ENCODE results near the gene SMC1B.

Gene SMC1B

DNA sequence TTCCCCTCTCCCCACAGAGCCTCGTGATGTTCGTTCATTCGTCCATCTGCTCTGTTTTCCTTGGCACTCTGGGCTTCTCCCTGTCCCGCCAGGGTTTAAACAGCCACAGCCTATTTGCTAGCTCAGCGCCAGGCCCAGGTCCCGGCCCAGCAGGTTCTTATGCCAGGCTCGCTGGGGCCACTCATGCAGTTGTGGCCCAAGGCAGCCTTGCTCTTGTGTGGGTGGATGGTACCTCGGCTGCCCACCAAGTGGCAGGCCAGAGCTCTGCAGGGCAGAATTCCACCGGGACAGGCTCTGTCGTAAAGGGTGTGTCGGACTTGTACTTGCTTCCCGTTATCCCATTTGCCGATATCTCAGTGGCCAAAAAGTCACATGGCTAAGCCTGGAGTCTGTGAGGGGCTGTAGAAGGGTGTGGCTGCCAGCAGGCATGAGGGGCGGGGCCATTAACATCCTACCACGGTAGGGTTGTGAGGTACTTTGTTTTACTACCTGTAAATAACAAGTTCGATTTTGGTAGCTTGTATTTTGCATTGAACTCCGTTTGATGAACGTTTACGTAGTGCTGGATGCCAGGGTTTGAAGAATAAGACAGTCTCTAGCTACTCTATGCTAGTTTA lies 95.7 kb downstream of the SMC1B start:
- TF ChIP-seq, protein P1, sequence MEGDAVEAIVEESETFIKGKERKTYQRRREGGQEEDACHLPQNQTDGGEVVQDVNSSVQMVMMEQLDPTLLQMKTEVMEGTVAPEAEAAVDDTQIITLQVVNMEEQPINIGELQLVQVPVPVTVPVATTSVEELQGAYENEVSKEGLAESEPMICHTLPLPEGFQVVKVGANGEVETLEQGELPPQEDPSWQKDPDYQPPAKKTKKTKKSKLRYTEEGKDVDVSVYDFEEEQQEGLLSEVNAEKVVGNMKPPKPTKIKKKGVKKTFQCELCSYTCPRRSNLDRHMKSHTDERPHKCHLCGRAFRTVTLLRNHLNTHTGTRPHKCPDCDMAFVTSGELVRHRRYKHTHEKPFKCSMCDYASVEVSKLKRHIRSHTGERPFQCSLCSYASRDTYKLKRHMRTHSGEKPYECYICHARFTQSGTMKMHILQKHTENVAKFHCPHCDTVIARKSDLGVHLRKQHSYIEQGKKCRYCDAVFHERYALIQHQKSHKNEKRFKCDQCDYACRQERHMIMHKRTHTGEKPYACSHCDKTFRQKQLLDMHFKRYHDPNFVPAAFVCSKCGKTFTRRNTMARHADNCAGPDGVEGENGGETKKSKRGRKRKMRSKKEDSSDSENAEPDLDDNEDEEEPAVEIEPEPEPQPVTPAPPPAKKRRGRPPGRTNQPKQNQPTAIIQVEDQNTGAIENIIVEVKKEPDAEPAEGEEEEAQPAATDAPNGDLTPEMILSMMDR (IDR thresholded peaks at IDR 0.05; ENCODE audit: insufficient read depth, low read depth, low read length, missing control alignments) = no peak
- DNase-seq (ENCODE audit: low read depth) = no peak
- no peak overlapping the region; the same call in 1 of the 2 replicates for H3K4me3 ChIP-seq (ENCODE audit: low read depth, low read length)

DNA sequence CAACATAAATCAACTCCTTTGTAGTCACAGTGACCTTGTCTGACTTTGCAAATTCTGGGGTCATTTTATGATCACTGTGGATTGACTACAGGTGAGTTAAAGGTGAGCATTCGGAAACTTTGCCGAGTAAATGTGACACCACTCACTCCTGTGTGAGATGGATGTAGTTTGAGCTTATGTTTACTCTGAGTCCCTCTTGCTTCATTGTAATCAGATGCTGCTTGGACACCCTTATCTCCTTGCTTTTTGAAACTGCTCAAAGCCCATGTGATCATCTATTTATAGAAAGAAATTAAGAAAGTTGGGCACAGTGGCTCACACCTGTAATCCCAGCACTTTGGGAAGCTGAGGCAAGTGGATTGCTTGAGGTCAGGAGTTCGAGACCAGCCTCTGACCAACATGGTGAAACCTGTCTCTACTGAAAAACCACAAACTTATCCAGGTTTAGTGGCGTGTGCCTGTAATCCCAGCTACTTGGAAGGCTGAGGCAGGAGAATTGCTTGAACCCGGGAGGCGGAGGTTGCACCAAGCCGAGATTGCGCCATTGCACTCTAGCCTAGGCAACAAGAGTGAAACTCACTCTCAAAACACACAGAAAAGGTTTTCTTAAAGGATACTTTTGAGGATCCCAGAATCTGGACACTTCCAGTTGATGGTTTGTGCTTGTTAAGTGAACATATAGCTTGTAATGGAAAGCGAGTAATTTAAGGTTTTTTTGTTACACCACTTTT lies 96.4 kb downstream of the SMC1B start:
- TF ChIP-seq, protein P1 (IDR thresholded peaks at IDR 0.05; ENCODE audit: insufficient read depth, low read depth, low read length, missing control alignments) = no peak
- no peak overlapping the region for H3K4me3 ChIP-seq (ENCODE audit: low read depth, low read length)
- DNase-seq (ENCODE audit: low read depth) = no peak

DNA sequence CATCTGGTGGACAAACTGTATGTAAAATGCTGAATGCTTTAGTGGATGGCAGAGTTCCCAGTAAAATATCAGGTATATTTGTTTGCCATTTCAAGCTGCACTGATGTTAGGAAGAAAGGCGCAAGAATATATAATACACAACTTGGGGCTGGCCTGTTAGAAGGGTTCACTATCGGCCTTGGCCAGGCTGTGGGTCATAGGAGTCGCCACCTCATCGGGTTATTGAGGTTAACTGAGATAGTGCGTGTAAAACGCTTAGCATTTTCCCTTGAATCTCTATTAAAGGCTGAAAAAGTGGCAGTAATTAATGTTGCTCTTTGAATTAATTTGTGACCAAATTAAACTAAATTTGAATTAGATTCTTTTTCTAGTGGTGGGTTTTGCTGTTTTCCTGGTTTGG lies 98.6 kb downstream of the SMC1B start:
- DNase-seq (ENCODE audit: low read depth) = no peak
- H3K4me3 ChIP-seq (ENCODE audit: low read depth, low read length) = no peak overlapping the region
- TF ChIP-seq, protein P1 (IDR thresholded peaks at IDR 0.05; ENCODE audit: insufficient read depth, low read depth, low read length, missing control alignments) = no peak

- H3K4me3 ChIP-seq (ENCODE audit: low read depth, low read length) = no peak overlapping the region
- TF ChIP-seq, protein P1 (IDR thresholded peaks at IDR 0.05; ENCODE audit: insufficient read depth, low read depth, low read length, missing control alignments) = no peak
- DNase-seq (ENCODE audit: low read depth) = no peak
Measured at GRCh38 chr22:45314054-45314721, 99.2 kb downstream of the SMC1B start.

- H3K4me3 ChIP-seq (ENCODE audit: low read depth, low read length) = no peak overlapping the region
- TF ChIP-seq, protein P1 (IDR thresholded peaks at IDR 0.05; ENCODE audit: insufficient read depth, low read depth, low read length, missing control alignments) = no peak
- DNase-seq (ENCODE audit: low read depth) = no peak
Measured at GRCh38 chr22:45312856-45313255, 100.5 kb downstream of the SMC1B start.

GRCh38 chr22:45312415-45312814 lies 101.0 kb downstream of the SMC1B start:
- TF ChIP-seq, protein P1 (IDR thresholded peaks at IDR 0.05; ENCODE audit: insufficient read depth, low read depth, low read length, missing control alignments) = no peak
- H3K4me3 ChIP-seq (ENCODE audit: low read depth, low read length) = no peak overlapping the region

More at GRCh38 chr22:45312415-45312814, 101.0 kb downstream of the SMC1B start:
- no peak for DNase-seq (ENCODE audit: low read depth)
